Loucy (cell line): ENCODE results near the gene SLC6A14.

ENCODE experiments used
- CTCF ChIP-seq: fragments of 200-600 bp; sonication (generic); conservative IDR thresholded peaks from 2 replicates; pipeline ENCODE4 v1.5.1; 2014; ENCODE audit warnings: mild to moderate bottlenecking, antibody characterized with exemption, low read length
- EZH2phosphoT487 ChIP-seq: fragments of 200-600 bp; IDR thresholded peaks from 2 replicates; pipeline ENCODE4 v1.6.1; 2018; ENCODE audit warnings: antibody characterized with exemption, mild to moderate bottlenecking, moderate library complexity, borderline replicate concordance

- TF ChIP-seq CTCF: no peak
- TF ChIP-seq EZH2phosphoT487: no peak
Measured at GRCh38 chrX:116395752-116396151, 40.7 kb upstream of the SLC6A14 start.
